C1 segment of cervical spinal cord (tissue), 14 donors: ENCODE measurements around the gene KLF14.
"Not testable (repeated sequence)": the region's sequence is repeated elsewhere in the genome, so short reads cannot be mapped to it uniquely, and the experiment has no call there.

ENCODE experiments used
- DNase-seq, 14 donors: peaks; one replicate each; lab custom pipeline; 2025; lab: John Stamatoyannopoulos, UW

Gene KLF14

DNA sequence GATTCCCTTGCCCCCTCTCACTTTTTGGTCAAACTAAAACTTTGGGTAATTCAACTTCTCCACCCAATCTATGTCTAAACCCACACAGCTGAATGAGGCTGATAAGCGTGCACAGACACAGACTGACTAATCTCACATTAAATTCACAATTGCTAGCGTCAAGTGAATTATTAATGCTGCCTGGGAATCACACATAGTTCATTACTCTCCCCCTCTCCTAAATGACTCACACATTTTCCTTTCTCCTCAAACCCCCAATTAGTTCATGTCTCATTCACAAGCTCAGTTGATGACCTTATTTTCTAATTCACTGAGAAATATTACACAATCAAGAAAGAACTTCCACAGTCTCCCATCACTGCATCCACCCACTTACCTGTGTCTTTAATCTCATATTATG, 14.5 kb downstream of the KLF14 start:
- DNase-seq, result no peak

DNA sequence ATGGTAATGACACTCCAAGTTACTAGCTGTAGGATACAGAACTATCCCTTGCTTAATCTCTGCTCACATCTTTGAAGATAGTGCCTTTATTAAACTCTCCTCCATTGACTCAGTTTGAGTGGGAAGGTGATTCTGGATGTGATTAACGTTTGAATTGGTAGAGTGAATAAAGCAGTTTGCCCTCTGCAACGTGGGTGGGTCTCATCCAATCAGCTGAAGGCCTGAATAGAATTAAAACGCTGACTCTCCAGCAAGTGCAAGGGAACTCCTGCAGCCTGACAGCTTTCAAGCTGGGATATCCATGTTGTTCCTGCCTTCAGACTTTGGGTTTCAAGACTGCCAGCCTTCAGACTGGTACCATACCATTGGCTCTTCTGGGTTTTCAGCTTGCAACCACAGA, 21.6 kb downstream of the KLF14 start:
- DNase-seq, result no peak

GRCh38 chr7:130708766-130709165, 25.2 kb downstream of the KLF14 start:
- DNase-seq, result no peak

- DNase-seq, result no peak
Measured at GRCh38 chr7:130708001-130708400, 26.0 kb downstream of the KLF14 start.

- no peak for DNase-seq
Measured at GRCh38 chr7:130703851-130704250, 30.2 kb downstream of the KLF14 start.

DNA sequence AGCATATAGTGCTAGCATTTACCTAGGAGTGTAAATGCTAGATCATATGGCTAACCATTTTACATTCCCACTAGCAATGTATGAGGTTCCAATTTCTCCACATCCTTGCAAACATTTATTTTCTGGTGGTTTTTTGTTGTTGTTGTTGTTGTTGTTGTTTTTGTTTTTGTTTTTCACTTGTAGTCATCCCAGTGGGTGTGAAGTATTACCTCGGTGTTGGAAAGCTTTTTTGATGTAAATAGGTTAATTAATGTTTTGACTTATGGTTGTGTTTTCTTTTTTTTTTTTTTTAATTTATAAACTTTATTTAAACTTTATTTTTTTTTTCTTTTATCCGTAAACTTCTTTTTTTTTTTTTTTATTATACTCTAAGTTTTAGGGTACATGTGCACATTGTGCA, 32.4 kb downstream of the KLF14 start:
- no peak for DNase-seq

- DNase-seq, result no peak
Measured at GRCh38 chr7:130700760-130701159, 33.2 kb downstream of the KLF14 start.

DNA sequence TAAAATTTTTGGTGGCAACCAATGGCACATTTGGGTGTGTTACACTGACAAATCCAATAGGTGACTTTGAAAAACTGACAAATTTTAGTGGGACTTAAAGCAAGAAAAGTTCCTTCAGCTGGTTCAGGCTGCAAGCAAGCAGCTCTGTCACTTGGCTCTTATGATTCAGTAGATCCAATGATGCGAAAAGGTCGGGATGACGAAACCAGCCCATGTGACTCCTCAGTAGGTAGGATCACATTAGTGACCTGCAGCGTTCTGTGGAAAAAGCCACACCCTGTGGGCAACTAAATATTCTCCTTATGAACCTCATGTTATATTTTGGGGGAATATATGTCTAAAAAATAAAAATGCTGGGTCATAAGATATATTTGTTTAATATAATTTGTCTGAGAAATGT, 34.3 kb downstream of the KLF14 start:
- DNase-seq, result no peak

DNA sequence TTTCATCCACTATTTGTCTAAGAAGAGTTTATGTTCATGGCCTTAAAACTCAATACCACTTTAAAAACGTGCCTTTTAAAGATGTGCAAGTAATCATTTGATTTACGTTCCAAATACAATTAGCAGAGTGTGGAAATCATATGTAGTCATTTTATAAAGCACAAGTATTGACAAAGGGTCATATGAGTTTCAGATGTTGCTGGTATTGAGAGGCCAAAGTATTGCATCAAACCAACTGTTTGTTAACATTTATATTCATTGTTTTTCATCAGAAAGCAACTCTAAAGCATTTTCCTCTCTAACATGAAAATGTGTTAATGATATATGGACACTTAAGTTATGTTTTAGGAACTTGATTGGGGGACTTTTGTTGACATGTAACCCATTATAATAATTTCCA, 36.2 kb downstream of the KLF14 start:
- no peak for DNase-seq

DNA sequence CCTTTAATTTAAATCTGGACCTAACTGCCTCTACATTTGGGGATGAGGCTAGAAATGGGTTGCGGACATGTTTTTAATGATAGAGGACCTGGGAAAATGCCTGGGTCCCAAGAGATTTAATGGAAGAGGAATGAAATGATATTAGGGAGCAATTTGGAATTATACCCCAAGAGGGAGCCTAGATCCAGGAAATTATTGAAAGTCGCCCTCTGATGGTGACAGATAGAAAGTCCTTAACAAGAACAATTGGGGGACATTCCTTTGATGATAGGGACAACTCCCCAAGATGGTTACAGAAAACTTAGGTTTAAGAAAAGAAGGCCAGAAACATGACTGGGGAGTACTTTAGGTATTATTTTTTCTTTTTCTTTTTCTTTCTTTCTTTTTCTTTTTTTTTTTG, 38.2 kb downstream of the KLF14 start:
- DNase-seq, result no peak

DNA sequence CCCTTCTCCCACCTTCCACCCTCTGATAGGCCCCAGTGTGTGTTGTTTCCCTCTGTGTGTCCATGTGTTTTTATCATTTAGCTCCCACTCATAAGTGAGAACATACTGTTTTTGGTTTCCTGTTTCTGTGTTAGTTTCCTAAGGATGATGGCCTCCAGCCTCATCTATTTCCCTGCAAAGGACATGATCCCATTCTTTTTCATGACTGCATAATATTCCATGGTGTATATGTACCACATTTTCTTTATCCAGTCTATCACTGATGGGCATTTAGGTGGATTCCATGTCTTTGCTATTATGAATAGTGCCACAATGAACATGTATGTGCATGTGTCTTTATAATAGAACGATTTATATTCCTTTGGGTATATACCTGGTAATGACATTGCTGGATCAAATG, 41.6 kb downstream of the KLF14 start:
- not testable (repeated sequence) for DNase-seq

GRCh38 chr7:130689683-130690082, 44.3 kb downstream of the KLF14 start:
- no peak for DNase-seq

DNA sequence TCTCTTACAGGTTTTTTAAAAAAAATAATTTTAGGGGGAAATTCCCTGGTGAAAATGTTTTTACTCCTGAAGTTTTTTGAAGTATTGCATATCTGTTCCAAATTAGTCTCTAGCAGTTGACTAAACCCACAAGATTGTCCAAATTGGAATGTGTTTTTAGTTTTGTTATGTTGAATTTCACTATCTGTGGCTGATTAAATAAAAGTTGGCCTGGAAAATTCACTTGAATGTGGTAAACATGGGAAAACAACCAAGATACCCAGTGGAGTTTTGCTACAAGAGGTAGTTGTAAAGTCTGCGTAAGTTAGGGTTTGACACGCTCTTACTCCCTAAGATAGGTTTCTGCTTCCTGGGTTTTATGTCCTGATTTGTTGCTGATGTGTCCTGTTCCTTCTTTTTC, 51.0 kb downstream of the KLF14 start:
- no peak for DNase-seq
